Measurements from ENCODE around the gene PTPRM. TPM values are rescaled to one million over a fixed set of nuclear protein-coding genes. Genes with fewer than 3 reads are reported as not detected.

PTPRM gene
- total RNA-seq, 1 experiment from 2014 or later: 100.0 TPM

DNA sequence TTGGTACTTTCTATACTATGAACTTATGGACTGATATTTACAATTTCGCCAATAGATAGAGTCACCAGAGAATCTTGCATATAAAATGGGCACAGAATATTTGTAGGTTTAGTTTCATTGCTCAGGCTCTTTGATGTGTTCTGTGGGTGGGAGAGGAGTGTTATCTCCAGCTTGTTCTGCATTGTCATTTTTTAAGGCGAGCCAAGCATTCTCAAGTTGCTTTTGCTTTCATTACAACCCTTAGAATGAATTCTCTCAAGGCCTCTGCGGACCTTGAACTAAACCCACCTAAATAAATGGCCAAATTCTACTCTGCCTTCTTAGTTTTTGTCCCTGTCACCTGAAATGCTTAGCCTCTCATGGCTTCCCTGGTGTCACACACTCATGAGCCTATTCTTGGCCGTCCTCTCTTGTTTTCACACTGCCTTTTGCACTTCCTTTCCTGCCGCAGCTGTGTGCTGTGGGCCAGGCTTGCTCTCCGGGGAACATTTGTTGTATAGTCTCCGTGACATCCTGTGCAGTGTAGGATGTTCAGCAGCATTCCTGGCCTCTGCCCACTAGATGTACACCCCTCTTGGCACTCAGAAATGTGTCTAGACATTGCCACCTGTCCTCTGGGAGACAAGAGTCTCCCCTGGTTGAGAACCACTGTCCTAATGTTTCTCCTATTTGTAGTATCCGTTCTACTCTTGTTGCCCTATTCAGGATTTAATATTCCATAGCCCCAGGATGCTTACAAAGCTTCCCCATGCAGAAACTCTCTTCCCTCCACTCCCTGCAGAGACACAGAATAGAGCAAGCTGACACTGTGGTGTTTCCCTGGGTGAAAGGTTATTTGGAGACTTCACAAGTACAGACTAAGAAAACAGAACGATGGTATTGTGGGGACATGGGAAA, 255.6 kb downstream of the PTPRM start:
- H3K36me3 Mint-ChIP-seq (ENCODE audit: insufficient read depth, unreplicated experiment): peaks cover 25% of the 10 kb centered on the region
- CTCF ChIA-PET: no interaction called here

DNA sequence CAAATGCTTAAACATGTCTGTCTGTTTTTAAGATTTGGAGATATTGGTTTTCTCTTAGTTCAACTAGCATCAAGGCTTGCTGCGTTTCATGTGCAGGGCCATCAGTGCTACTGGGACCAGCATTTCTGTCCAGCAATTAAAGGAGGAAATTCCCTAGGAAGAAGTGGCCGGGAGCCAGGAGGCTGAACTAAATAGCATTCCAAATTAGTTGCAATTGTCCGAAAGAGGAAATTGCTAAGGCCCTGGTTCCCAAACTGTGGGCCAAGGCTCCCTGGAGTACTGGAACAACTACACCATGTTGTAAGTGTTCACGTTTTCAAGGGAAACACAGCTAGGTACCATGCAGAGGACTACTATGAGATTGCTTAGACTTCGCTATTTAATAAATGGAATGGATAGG, 257.9 kb downstream of the PTPRM start:
- Histone ChIP-seq H3K36me3 (ENCODE audit: control insufficient read depth, insufficient read depth, low read length) (peaks cover 1% of the 10 kb centered on the region; the same call in 1 of the 2 replicates), H3K4me3 (ENCODE audit: low read depth, low read length) (no peak overlapping the region), H3K4me1 (no peaks in the 10 kb centered on the region; the same call in 1 of the 2 replicates), H3K9me3 (no peaks in the 10 kb centered on the region), H3K27me3 (replicated peaks; ENCODE audit: control insufficient read depth, insufficient read depth, low read length) (no peaks in the 10 kb centered on the region)
- Mint-ChIP-seq H3K27ac (ENCODE audit: unreplicated experiment) (no peak overlapping the region), H3K36me3 (ENCODE audit: insufficient read depth, unreplicated experiment) (peaks cover 10% of the 10 kb centered on the region), H3K4me1 (ENCODE audit: low read depth, unreplicated experiment) (peaks cover 14% of the 10 kb centered on the region), H3K4me3 (ENCODE audit: unreplicated experiment) (no peak overlapping the region), H3K27me3 (ENCODE audit: insufficient read depth, unreplicated experiment) (no peaks in the 10 kb centered on the region), H3K9me3 (ENCODE audit: unreplicated experiment) (no peaks in the 10 kb centered on the region)
- intact Hi-C loops (cut with micrococcal nuclease; ENCODE audit: unreplicated experiment): no loop called here
- ChIA-PET CTCF (interaction anchor here (0.6 kb wide), 1 partner anchor 545 kb away, joined by 5 read pairs; no protein-coding TSS in a partner anchor), POLR2A (no interaction called here)
- DNase-seq: no peak
- no TSS peak for BruUV-seq (replicated peaks)
- TF ChIP-seq, protein P1, sequence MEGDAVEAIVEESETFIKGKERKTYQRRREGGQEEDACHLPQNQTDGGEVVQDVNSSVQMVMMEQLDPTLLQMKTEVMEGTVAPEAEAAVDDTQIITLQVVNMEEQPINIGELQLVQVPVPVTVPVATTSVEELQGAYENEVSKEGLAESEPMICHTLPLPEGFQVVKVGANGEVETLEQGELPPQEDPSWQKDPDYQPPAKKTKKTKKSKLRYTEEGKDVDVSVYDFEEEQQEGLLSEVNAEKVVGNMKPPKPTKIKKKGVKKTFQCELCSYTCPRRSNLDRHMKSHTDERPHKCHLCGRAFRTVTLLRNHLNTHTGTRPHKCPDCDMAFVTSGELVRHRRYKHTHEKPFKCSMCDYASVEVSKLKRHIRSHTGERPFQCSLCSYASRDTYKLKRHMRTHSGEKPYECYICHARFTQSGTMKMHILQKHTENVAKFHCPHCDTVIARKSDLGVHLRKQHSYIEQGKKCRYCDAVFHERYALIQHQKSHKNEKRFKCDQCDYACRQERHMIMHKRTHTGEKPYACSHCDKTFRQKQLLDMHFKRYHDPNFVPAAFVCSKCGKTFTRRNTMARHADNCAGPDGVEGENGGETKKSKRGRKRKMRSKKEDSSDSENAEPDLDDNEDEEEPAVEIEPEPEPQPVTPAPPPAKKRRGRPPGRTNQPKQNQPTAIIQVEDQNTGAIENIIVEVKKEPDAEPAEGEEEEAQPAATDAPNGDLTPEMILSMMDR (IDR thresholded peaks at IDR 0.05; ENCODE audit: insufficient read depth in 1 of 2, low read depth in 1 of 2, low read length in 1 of 2, severe bottlenecking in 1 of 2, unreplicated experiment in 1 of 2): no peak

More for the DNA sequence above, 255.6 kb downstream of the PTPRM start:
- no peak overlapping the region for H3K4me3 ChIP-seq (ENCODE audit: low read depth, low read length)
- H3K36me3 ChIP-seq (ENCODE audit: control insufficient read depth, insufficient read depth, low read length): peaks cover 1% of the 10 kb centered on the region; the same call in 1 of the 2 replicates
- no peak for DNase-seq
- H3K27me3 ChIP-seq (replicated peaks; ENCODE audit: control insufficient read depth, insufficient read depth, low read length): no peaks in the 10 kb centered on the region
- no peaks in the 10 kb centered on the region for H3K9me3 ChIP-seq
- BruUV-seq (replicated peaks): no TSS peak
- Mint-ChIP-seq H3K9me3 (ENCODE audit: unreplicated experiment) (no peaks in the 10 kb centered on the region), H3K27me3 (ENCODE audit: insufficient read depth, unreplicated experiment) (no peaks in the 10 kb centered on the region), H3K4me1 (ENCODE audit: low read depth, unreplicated experiment) (peaks cover 15% of the 10 kb centered on the region), H3K4me3 (ENCODE audit: unreplicated experiment) (no peak overlapping the region), H3K27ac (ENCODE audit: unreplicated experiment) (no peak overlapping the region)
- intact Hi-C loops (cut with micrococcal nuclease; ENCODE audit: unreplicated experiment): no loop called here
- peaks cover 1% of the 10 kb centered on the region; the same call in 1 of the 2 replicates for H3K4me1 ChIP-seq
- TF ChIP-seq, protein P1 (IDR thresholded peaks at IDR 0.05; ENCODE audit: insufficient read depth in 1 of 2, low read depth in 1 of 2, low read length in 1 of 2, severe bottlenecking in 1 of 2, unreplicated experiment in 1 of 2): no peak
- POLR2A ChIA-PET: no interaction called here

DNA sequence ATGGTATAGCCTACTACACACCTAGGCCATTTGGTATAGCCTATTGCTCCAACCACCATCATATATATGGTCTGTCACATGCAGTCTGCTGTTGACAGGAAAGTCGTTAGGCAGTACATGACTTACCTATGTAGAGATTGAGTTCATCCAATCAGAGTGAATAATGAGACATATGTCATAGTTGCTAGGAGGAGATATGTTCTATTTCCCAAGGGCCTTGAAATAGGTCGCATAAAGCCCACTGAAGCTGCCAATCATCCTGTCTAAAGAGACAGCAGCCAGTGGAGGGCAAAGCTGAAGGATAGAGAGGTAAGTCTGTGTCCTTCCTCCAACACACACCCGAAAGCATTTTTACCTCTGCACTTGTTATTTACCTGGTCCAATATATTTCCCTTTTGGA, 263.4 kb downstream of the PTPRM start:
- H3K36me3 ChIP-seq (ENCODE audit: control insufficient read depth, insufficient read depth, low read length): peaks cover under 1% of the 10 kb centered on the region; the same call in 1 of the 2 replicates
- Mint-ChIP-seq H3K27ac (ENCODE audit: unreplicated experiment) (no peak overlapping the region), H3K36me3 (ENCODE audit: insufficient read depth, unreplicated experiment) (peaks cover 1% of the 10 kb centered on the region), H3K4me1 (ENCODE audit: low read depth, unreplicated experiment) (peaks cover 17% of the 10 kb centered on the region), H3K9me3 (ENCODE audit: unreplicated experiment) (peaks cover under 1% of the 10 kb centered on the region), H3K27me3 (ENCODE audit: insufficient read depth, unreplicated experiment) (no peaks in the 10 kb centered on the region), H3K4me3 (ENCODE audit: unreplicated experiment) (no peak overlapping the region)
- BruUV-seq (replicated peaks): no TSS peak
- TF ChIP-seq, protein P1 (IDR thresholded peaks at IDR 0.05; ENCODE audit: insufficient read depth in 1 of 2, low read depth in 1 of 2, low read length in 1 of 2, severe bottlenecking in 1 of 2, unreplicated experiment in 1 of 2): no peak
- no peak for DNase-seq
- intact Hi-C loops (cut with micrococcal nuclease; ENCODE audit: unreplicated experiment): no loop called here
- no peaks in the 10 kb centered on the region for H3K9me3 ChIP-seq
- POLR2A ChIA-PET: no interaction called here
- H3K27me3 ChIP-seq (replicated peaks; ENCODE audit: control insufficient read depth, insufficient read depth, low read length): no peaks in the 10 kb centered on the region
- H3K4me1 ChIP-seq: no peaks in the 10 kb centered on the region
- no peak overlapping the region for H3K4me3 ChIP-seq (ENCODE audit: low read depth, low read length)
- CTCF ChIA-PET: no interaction called here

Data from Caco-2 (cell line).